K562 (cell line): ENCODE measurements around the gene AKNA. TPM values are rescaled to one million over a fixed set of nuclear protein-coding genes. Genes with fewer than 3 reads are reported as not detected.
A peak's percentile ranks its signal among the peaks of the same experiment; 100 is the strongest.

Experiments used
- ATAC-seq: fragments of 200-7000 bp; cut with Tn5 transposase; 3 replicates; pipeline ENCODE4 v1.9.1; 2020; ENCODE audit warnings: moderate library complexity
- BruUV-seq: library from RNA; stranded (reverse); fragments of 400-500 nt; replicated peaks from 2 replicates; lab custom pipeline; 2021; lab: Mats Ljungman, UMichigan
- CTCF ChIA-PET: fragments of 300-600 bp; formaldehyde crosslinking; extraction: SDS; loops from one replicate; lab custom pipeline; 2021; ENCODE audit warnings: low intra/inter-chr PET ratio; lab: Yijun Ruan, JAX
- POLR2A ChIA-PET: fragments of 300-600, 350-650 bp; sonication (Branson Sonifier 250); formaldehyde crosslinking; extraction: SDS; loops from one replicate; lab custom pipeline; 2021; ENCODE audit warnings: antibody characterized with exemption, inconsistent platforms; lab: Yijun Ruan, JAX
- DNase-seq, 4 experiments: peaks; one replicate each; pipeline versions ENCODE4 v3.0.0 to v3.0.0-alpha.2; 2011 to 2018; ENCODE audit warnings: low spot score in 3 of 4, mixed read lengths in 3 of 4; ENCODE audit errors: extremely low read depth in 1 of 4
- FAIRE-seq: peaks from 2 replicates; lab custom pipeline; 2011; peaks lifted over from hg19 to GRCh38; lab: Jason Lieb, UNC
- H2AFZ ChIP-seq: 2 replicates; pipeline ENCODE4 v1.6.0; 2011; ENCODE audit warnings: low read depth, low read length, control low read depth, inconsistent platforms
- H3K27ac ChIP-seq: fragments of 200-600 bp; 3 replicates; pipeline ENCODE4 v1.8.0; 2011; ENCODE audit warnings: low read depth, mild to moderate bottlenecking, control low read depth, inconsistent platforms, low read length, moderate library complexity, mixed read lengths; ENCODE audit errors: extremely low read depth
- H3K27me3 ChIP-seq, 2 experiments: fragments of 300-600 bp in 1 of 2; 2 replicates in 1 of 2; 3 replicates in 1 of 2; pipeline versions ENCODE4 v1.6.0 to v1.8.0; 2011; ENCODE audit warnings: inconsistent platforms in 2 of 2, low read length in 2 of 2, mild to moderate bottlenecking in 1 of 2, mixed read lengths in 1 of 2, moderate library complexity in 1 of 2; ENCODE audit not compliant: control insufficient read depth in 2 of 2, insufficient read depth in 2 of 2
- H3K36me3 ChIP-seq: fragments of 300-600 bp; 3 replicates; pipeline ENCODE4 v1.8.0; 2011; ENCODE audit warnings: mild to moderate bottlenecking, low read length, inconsistent platforms; ENCODE audit not compliant: control insufficient read depth, insufficient read depth
- H3K4me1 ChIP-seq, 2 experiments: fragments of 200-600 bp in 1 of 2; replicated peaks in 1 of 2; 2 replicates in 1 of 2; 3 replicates in 1 of 2; pipeline versions ENCODE4 v1.5.1 to v1.8.0; 2011; ENCODE audit warnings: inconsistent platforms in 2 of 2, low read length in 2 of 2, mild to moderate bottlenecking in 1 of 2, mixed read lengths in 1 of 2, moderate library complexity in 1 of 2; ENCODE audit not compliant: control insufficient read depth in 2 of 2, insufficient read depth in 2 of 2
- H3K4me2 ChIP-seq: 2 replicates; pipeline ENCODE4 v1.6.1; 2011; ENCODE audit warnings: low read length, control low read depth, inconsistent platforms, mixed read lengths; ENCODE audit not compliant: insufficient read depth
- H3K4me3 ChIP-seq: fragments of 200-600 bp; sonication (generic), shearing (Covaris generic); 2 replicates; pipeline ENCODE4 v1.5.1; 2016; ENCODE audit warnings: control low read depth, inconsistent platforms
- H3K79me2 ChIP-seq: fragments of 200-600 bp; 3 replicates; pipeline ENCODE4 v1.8.0; 2011; ENCODE audit warnings: low read length, inconsistent platforms; ENCODE audit not compliant: control insufficient read depth, insufficient read depth
- H3K9ac ChIP-seq, 2 experiments: 2 replicates each; pipeline versions ENCODE4 v1.6.0 to v1.6.1; 2011; ENCODE audit warnings: low read depth in 2 of 2, low read length in 2 of 2, control low read depth in 1 of 2, inconsistent platforms in 1 of 2, mild to moderate bottlenecking in 1 of 2, mixed read lengths in 1 of 2; ENCODE audit not compliant: insufficient read depth in 1 of 2
- H3K9me1 ChIP-seq: one replicate; pipeline ENCODE4 v1.6.0; 2011; ENCODE audit warnings: inconsistent platforms, mild to moderate bottlenecking, low read length, moderate library complexity; ENCODE audit not compliant: control insufficient read depth, insufficient read depth
- H3K9me3 ChIP-seq: replicated peaks from 2 replicates; pipeline ENCODE4 v1.5.1; 2011; ENCODE audit warnings: low read depth, low read length, inconsistent platforms; ENCODE audit not compliant: control insufficient read depth, insufficient read depth
- H4K20me1 ChIP-seq: replicated peaks from 2 replicates; pipeline ENCODE4 v1.6.1; 2011; ENCODE audit warnings: low read length, inconsistent platforms, mixed read lengths; ENCODE audit not compliant: control insufficient read depth, insufficient read depth
- DEAF1 ChIP-seq: fragments of 450-650 bp; formaldehyde crosslinking; IDR thresholded peaks from 2 replicates; pipeline ENCODE4 v1.4.0; 2020; ENCODE audit warnings: mild to moderate bottlenecking, moderate library complexity
- KAT8 ChIP-seq: fragments of 450-650 bp; IDR thresholded peaks from 2 replicates; pipeline ENCODE4 v1.6.1; 2016; ENCODE audit warnings: low read depth, mild to moderate bottlenecking
- RBM25 ChIP-seq: fragments of 200-400 bp; formaldehyde crosslinking; IDR thresholded peaks from 2 replicates; pipeline ENCODE4 v1.6.1; 2018; ENCODE audit warnings: low read length, low read depth, moderate library complexity; ENCODE audit not compliant: severe bottlenecking
- SMARCC2 ChIP-seq: fragments of 450-650 bp; IDR thresholded peaks from 2 replicates; pipeline ENCODE4 v1.6.1; 2017; ENCODE audit warnings: antibody characterized with exemption, moderate library complexity, mild to moderate bottlenecking, low read depth
- ZNF184 ChIP-seq: sonication (generic); formaldehyde crosslinking; IDR thresholded peaks from 2 replicates; pipeline ENCODE4 v1.5.0; 2020; ENCODE audit warnings: missing genetic modification reagents
- WGBS: fragments of 100-300 bp; shearing (Covaris generic); methylation state at CpG from one replicate; pipeline ENCODE4 v1.1.6; 2016; ENCODE audit warnings: low coverage, mixed read lengths; ENCODE audit not compliant: insufficient coverage; ENCODE audit errors: missing lambda C conversion rate; 5-methylcytosine and 5-hydroxymethylcytosine counted together
- in situ Hi-C: fragments of 300-500 bp; cut with MboI; formaldehyde crosslinking; loops from 4 replicates; pipeline ENCODE4 v1.15.0; 2018; ENCODE audit warnings: inconsistent platforms, mixed read lengths
- intact Hi-C: fragments of 100-400 bp; cut with micrococcal nuclease; formaldehyde crosslinking; loops from 2 replicates; pipeline ENCODE4 v1.14.2; 2022
- polyA plus RNA-seq, 8 experiments: library from polyadenylated mRNA; depleted of rRNA in 4 of 8; stranded (reverse) in 5 of 8; unstranded in 3 of 8; fragments of >200 nt; fragmentation: Nextera tagmentation in 2 of 8; fragmentation: Illumina TruSeq in 1 of 8; extraction: Ambion mirVana in 2 of 8; extraction: Trizol in 1 of 8; gene quantifications; 2 replicates each; pipeline versions ENCODE4 v1.2.1 to v1.2.3, GENCODE V29; 2011 to 2014; ENCODE audit warnings: inconsistent platforms in 1 of 8, missing spikeins in 1 of 8
- total RNA-seq, 7 experiments: library from RNA; depleted of rRNA in 6 of 7; stranded (reverse); fragments of >200 nt in 6 of 7; fragmentation: Illumina TruSeq in 2 of 7; extraction: Trizol in 2 of 7; gene quantifications; 2 replicates each; pipeline versions ENCODE4 v1.2.1 to v1.2.3, GENCODE V29; 2011 to 2021; ENCODE audit warnings: low replicate concordance in 1 of 7

AKNA gene
- total and polyA plus RNA-seq, 9 of the 15 experiments (the other 6 are each of a cell fraction or from before 2014, with no cell fraction given), result 0.29 to 20.5 (median 3.9) TPM

- TF ChIP-seq RBM25, result peak; percentile 44
- no peak for TF ChIP-seq DEAF1 (CRISPR knock-in tag)
- peak; percentile 51; the same call in 1 of the 2 replicates for TF ChIP-seq ZNF184 (CRISPR knock-in tag)
- no peak for TF ChIP-seq SMARCC2
- no peak for TF ChIP-seq KAT8
Measured at GRCh38 chr9:114296338-114296737, 91.4 kb downstream of the AKNA start.

More at GRCh38 chr9:114296338-114296737, 91.4 kb downstream of the AKNA start:
- no peak for ATAC-seq
- Histone ChIP-seq H3K27me3 (peaks cover 4 to 26% of the 10 kb centered on the region in 2 experiments; a peak in 3 of 5 replicates), H3K4me1 (no peaks in the 10 kb centered on the region), H3K9me3 (0 out of 2 replicates have a peak, but pooled peaks cover 2% of the 10 kb centered on the region), H3K79me2 (no peaks in the 10 kb centered on the region), H3K4me2 (no peak overlapping the region), H3K4me3 (no peak overlapping the region), H4K20me1 (no peaks in the 10 kb centered on the region), H3K27ac (no peak overlapping the region), H3K9me1 (no peaks in the 10 kb centered on the region), H3K9ac (no peak overlapping the region), H2AFZ (no peak overlapping the region), H3K36me3 (no peaks in the 10 kb centered on the region)
- no peak for FAIRE-seq
- intact Hi-C loops (no loop called here), in situ Hi-C loops (no loop called here)
- CTCF ChIA-PET, result no interaction called here
- WGBS, result 0% methylated on average over 1 of the region's 1 CpG
- no TSS peak for BruUV-seq
- POLR2A ChIA-PET, result no interaction called here
- DNase-seq, result no peak
